ENCODE data around the gene BRPF1. TPM values are rescaled to one million over a fixed set of nuclear protein-coding genes. Genes with fewer than 3 reads are reported as not detected.
A peak's percentile ranks its signal among the peaks of the same experiment; 100 is the strongest.

The BRPF1 gene
- total RNA-seq, 2 experiments from 2014 or later, result 23.3 to 25.9 TPM

DNA sequence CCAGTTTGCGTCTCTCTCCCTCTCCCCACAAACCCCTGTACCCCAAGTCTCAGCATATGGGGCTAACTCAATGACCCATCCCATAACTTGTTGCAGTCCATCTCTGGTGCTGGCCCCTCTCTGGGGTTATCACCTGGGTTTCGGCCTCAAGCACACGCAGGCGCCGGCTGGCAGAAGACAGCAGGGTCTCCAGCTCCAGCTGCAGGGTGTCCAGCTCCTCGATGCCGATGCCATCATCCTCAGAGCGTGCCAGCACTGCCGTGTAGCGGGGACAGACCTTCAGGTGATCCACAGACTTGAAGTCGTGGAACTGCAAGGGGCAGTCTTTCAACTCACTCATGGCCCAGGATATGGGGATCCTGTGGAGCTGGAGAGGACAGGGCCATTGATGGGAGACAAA is 59.6 kb downstream of the BRPF1 start:
- peak overlapping the region; percentile 99 for H3K4me3 Mint-ChIP-seq
- CTCF ChIA-PET, result interaction anchor here (0.6 to 2.2 kb wide), 6 partner anchors 11 to 64 kb away, joined by 4 to 11 read pairs (median 5); partner anchors contain the start of genes CAMK1 and OGG1
- H3K27me3 Mint-ChIP-seq, result no peaks in the 10 kb centered on the region
- peak overlapping the region; percentile 100 for H3K27ac Mint-ChIP-seq
- peaks cover 75% of the 10 kb centered on the region for H3K4me1 Mint-ChIP-seq
- DNase-seq (no peak), ATAC-seq (no peak)
- intact Hi-C loops (cut with DNase I, micrococcal nuclease), result loop anchor here (5.0 kb wide), 3 partner anchors 101 to 1851 kb away; partner anchors contain the start of genes JAGN1 (in 1 of the 2), SETD5 (in 1 of the 2) and VGLL4 (in 1 of the 2)
- H3K9me3 Mint-ChIP-seq (ENCODE audit: low read depth), result no peaks in the 10 kb centered on the region
- H3K36me3 Mint-ChIP-seq (ENCODE audit: low read depth), result peaks cover 71% of the 10 kb centered on the region
- POLR2A ChIA-PET, result interaction anchor here (1.0 kb wide), 2 partner anchors 13 kb away, joined by 3 to 4 read pairs; no protein-coding TSS in a partner anchor

DNA sequence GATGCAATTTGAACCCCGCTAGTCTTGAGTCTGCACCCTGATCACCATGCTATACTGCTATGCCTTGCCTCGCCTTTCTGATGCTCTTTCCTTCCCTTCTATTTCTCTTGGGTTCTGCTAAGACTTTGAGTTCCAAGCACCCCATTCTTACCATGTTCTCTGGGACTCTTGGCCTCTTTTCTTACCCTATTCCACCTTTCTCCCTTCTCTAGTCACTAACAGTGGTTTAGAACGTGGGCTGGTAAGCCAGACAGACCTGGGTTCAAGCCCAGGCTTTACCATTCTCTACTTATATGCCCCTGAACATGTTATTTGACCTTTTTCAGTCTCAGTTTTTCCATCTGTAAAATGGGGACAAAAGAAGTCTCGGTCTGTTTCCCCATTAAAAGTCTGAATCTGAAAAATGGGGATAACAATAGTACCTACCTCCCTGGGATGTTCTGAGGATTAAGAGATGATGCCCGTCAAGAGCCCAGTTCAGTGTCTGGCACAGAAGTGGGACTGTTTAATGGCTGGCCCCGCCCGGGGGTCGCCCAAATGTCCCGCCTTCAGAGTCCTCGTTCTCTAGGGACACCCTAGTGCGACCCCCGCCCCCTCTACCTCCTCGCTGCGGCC is 60.4 kb downstream of the BRPF1 start:
- CTCF ChIA-PET, result interaction anchor here (1.2 to 2.2 kb wide), 6 partner anchors 10 to 65 kb away, joined by 5 to 11 read pairs (median 8); partner anchors contain the start of genes BRPF1 and CAMK1
- Mint-ChIP-seq H3K9me3 (ENCODE audit: low read depth) (no peaks in the 10 kb centered on the region), H3K27ac (peak overlapping the region; percentile 100), H3K27me3 (no peaks in the 10 kb centered on the region), H3K4me3 (peak overlapping the region; percentile 99), H3K36me3 (ENCODE audit: low read depth) (peaks cover 67% of the 10 kb centered on the region), H3K4me1 (peaks cover 73% of the 10 kb centered on the region)
- POLR2A ChIA-PET, result interaction anchor here (1.0 to 1.5 kb wide), 7 partner anchors 9 to 395 kb away, joined by 3 to 13 read pairs (median 5); partner anchors contain the start of genes CAMK1 and OGG1
- DNase-seq (no peak), ATAC-seq (no peak)
- intact Hi-C loops (cut with DNase I, micrococcal nuclease), result loop anchor here (1.0 to 5.0 kb wide), 15 partner anchors 14 to 1850 kb away; partner anchors contain the start of genes BRPF1 (in 2 of the 2), JAGN1 (in 2 of the 2), SETD5 (in 2 of the 2) and CRELD1 (in 1 of the 2)

DNA sequence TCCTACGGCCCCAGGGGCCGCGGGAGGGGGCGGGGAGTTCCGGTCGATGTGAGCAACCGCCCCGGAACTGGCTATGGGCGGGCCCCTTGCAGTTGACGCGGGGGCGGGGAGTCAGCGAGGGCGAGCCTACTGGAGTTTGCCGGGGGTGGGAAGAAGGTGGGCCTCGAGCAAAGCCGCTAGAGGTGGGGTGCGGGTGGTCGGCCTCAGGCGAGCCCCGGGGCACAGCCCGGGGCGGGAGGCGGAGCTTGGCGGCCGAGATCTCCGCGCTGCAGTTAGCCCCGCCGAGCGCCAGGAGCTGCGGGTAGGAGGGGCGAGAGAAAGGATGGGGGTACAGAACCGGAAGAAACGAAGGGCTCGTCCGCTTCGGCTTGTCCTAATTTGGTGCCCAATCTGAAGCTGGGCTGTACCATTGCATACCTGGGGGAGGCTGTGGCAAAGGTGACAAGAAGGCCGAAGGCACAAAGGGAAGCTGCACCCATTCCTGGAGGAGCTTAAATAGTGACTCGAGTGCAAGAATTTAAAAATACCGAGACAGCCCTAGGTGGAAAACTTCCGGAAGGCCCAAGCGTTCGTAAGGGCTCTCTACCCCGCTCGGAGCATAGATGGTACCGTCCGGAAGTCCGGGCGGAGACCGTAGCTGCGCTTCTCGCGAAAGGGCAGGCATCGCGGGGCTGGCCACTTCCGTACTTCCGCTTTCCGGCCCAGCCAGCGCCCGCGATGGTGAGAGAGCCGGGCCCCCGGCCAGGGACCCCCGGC is 61.0 kb downstream of the BRPF1 start, which contains the start of the genes ARPC4 and TADA3:
TSS of gene ARPC4 (plus strand) at position 678 of the 756 bp plus-strand sequence. CDS start at position 718, 40 bp downstream.
TSS of gene TADA3 (minus strand) at position 69 of the 756 bp plus-strand sequence. CDS start 1,007 bp downstream, outside the sequence.
- intact Hi-C loops (cut with DNase I, micrococcal nuclease), result loop anchor here (1.0 to 5.0 kb wide), 21 partner anchors 14 to 1850 kb away; partner anchors contain the start of genes BRPF1 (in 2 of the 2), JAGN1 (in 2 of the 2), MTMR14 (in 2 of the 2) and SETD5 (in 2 of the 2)
- CTCF ChIA-PET, result interaction anchor here (0.6 to 2.0 kb wide), 11 partner anchors 11 to 439 kb away, joined by 3 to 11 read pairs (median 5); partner anchors contain the start of gene BRPF1
- H3K9me3 Mint-ChIP-seq (ENCODE audit: low read depth), result no peaks in the 10 kb centered on the region
- H3K27ac Mint-ChIP-seq, result peak within 1 kb of the TSS; percentile 100
- H3K27me3 Mint-ChIP-seq, result no peaks in the 10 kb centered on the region
- ATAC-seq, result peak; percentile 79
- DNase-seq, result peak; percentile 95
- POLR2A ChIA-PET, result interaction anchor here (0.6 to 1.5 kb wide), 11 partner anchors 10 to 430 kb away, joined by 3 to 13 read pairs (median 5); partner anchors contain the start of genes CAMK1, EMC3, OGG1 and THUMPD3
- H3K36me3 Mint-ChIP-seq (ENCODE audit: low read depth), result peaks cover 67% of the 10 kb centered on the region
- peaks cover 73% of the 10 kb centered on the region for H3K4me1 Mint-ChIP-seq
- peak within 1 kb of the TSS; percentile 99 for H3K4me3 Mint-ChIP-seq

DNA sequence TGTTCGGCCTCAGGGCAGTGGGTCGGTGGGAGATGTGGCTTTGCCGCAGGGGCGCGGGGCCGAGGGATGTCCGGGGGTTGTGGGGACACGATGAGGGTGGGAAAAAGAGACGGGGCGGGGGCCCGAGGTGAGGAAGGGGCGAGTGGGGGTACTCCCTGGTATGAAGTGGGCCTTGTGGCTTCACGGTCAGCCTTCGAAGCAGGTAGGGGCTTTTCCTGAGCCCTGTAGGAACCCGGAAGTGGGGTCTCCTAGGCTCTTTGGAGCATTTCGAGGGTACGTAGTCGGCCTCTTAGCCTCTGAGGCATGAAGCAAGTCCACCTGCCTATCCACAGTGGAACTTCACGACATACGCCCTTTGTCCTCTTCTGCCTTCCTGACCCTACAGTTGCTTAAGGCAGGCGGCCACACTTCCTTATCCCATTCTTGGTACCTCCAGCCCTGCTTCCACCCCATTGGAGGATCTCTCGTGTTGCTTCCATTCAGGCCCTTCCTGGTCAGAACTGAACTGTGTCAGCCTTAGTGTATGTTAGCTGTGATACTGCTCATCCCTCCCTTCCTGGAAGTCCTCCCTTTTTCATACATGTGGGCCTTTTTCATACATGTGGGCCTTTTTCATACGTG is 61.7 kb downstream of the BRPF1 start:
- Mint-ChIP-seq H3K27me3 (no peaks in the 10 kb centered on the region), H3K4me1 (peaks cover 70% of the 10 kb centered on the region), H3K9me3 (ENCODE audit: low read depth) (no peaks in the 10 kb centered on the region), H3K36me3 (ENCODE audit: low read depth) (peaks cover 69% of the 10 kb centered on the region), H3K4me3 (peak overlapping the region; percentile 99), H3K27ac (peak overlapping the region; percentile 100)
- ATAC-seq, result peak; percentile 20
- peak; percentile 52 for DNase-seq
- intact Hi-C loops (cut with DNase I, micrococcal nuclease), result loop anchor here (1.0 to 5.0 kb wide), 11 partner anchors 15 to 1849 kb away; partner anchors contain the start of genes CAMK1 (in 1 of the 2), EMC3 (in 1 of the 2), FANCD2 (in 1 of the 2) and JAGN1 (in 1 of the 2)
- ChIA-PET POLR2A (interaction anchor here (0.6 to 1.5 kb wide), 11 partner anchors 11 to 431 kb away, joined by 3 to 13 read pairs (median 5); partner anchors contain the start of genes CAMK1, EMC3, OGG1 and THUMPD3), CTCF (interaction anchor here (0.6 to 2.0 kb wide), 12 partner anchors 11 to 440 kb away, joined by 3 to 11 read pairs (median 4); partner anchors contain the start of gene BRPF1)

DNA sequence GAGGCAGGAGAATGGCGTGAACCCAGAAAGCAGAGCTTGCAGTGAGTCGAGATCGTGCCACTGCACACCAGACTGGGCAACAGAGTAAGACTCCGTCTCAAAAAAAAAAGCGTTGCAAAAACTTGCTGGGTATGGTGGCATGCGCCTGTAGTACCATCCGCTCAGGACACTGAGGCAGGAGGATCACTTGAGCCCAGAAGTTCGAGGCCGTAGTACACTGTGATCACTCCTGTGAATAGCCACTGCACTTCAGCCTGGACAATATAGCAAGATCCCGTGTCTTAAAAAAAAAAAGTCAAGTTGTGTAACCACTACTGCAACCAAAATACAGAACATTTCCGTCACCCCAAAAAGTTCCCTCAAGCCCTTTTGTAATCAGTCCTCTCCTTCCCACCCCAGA is 62.9 kb downstream of the BRPF1 start:
- peaks cover 68% of the 10 kb centered on the region for H3K36me3 Mint-ChIP-seq (ENCODE audit: low read depth)
- peaks cover 62% of the 10 kb centered on the region for H3K4me1 Mint-ChIP-seq
- no peaks in the 10 kb centered on the region for H3K27me3 Mint-ChIP-seq

DNA sequence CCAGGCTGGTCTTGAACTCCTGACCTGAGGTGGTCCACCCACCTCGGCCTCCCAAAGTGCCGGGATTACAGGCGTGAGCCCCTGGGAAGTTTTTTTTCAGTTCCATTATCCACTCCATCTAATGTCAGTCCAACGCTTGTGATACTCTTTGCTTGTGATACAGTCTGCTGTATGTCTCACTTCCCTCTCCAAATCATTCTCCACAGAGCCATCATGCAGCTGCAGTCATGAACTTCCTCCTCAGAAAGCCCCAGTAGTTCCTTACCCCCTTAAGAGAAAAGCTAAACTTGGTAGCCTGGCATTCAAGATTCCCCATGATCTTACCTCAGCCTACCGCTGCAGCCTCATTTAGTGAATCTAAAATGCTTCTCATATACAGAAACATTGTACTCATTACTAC is 63.7 kb downstream of the BRPF1 start:
- H3K27ac Mint-ChIP-seq, result peak overlapping the region; percentile 88
- H3K27me3 Mint-ChIP-seq, result no peaks in the 10 kb centered on the region
- no peak for ATAC-seq
- intact Hi-C loops (cut with DNase I, micrococcal nuclease), result no loop called here
- H3K9me3 Mint-ChIP-seq (ENCODE audit: low read depth), result no peaks in the 10 kb centered on the region
- CTCF ChIA-PET, result no interaction called here
- peak overlapping the region; percentile 63 for H3K4me3 Mint-ChIP-seq
- no peak for DNase-seq
- H3K36me3 Mint-ChIP-seq (ENCODE audit: low read depth), result peaks cover 68% of the 10 kb centered on the region
- H3K4me1 Mint-ChIP-seq, result peaks cover 54% of the 10 kb centered on the region
- POLR2A ChIA-PET, result interaction anchor here (0.7 to 1.5 kb wide), 3 partner anchors 10 to 35 kb away, joined by 3 to 4 read pairs (median 4); no protein-coding TSS in a partner anchor

More for the DNA sequence above, 62.9 kb downstream of the BRPF1 start:
- DNase-seq (no peak), ATAC-seq (no peak)
- ChIA-PET POLR2A (interaction anchor here (1.5 kb wide), 1 partner anchor 17 kb away, joined by 3 read pairs; no protein-coding TSS in a partner anchor), CTCF (interaction anchor here (2.0 kb wide), 1 partner anchor 67 kb away, joined by 11 read pairs; no protein-coding TSS in a partner anchor)
- H3K27ac Mint-ChIP-seq, result peak overlapping the region; percentile 73
- peak overlapping the region; percentile 99 for H3K4me3 Mint-ChIP-seq
- H3K9me3 Mint-ChIP-seq (ENCODE audit: low read depth), result no peaks in the 10 kb centered on the region
- intact Hi-C loops (cut with DNase I, micrococcal nuclease), result loop anchor here (5.0 kb wide), 3 partner anchors 98 to 1848 kb away; partner anchors contain the start of genes JAGN1 (in 1 of the 2), SETD5 (in 1 of the 2) and VGLL4 (in 1 of the 2)

DNA sequence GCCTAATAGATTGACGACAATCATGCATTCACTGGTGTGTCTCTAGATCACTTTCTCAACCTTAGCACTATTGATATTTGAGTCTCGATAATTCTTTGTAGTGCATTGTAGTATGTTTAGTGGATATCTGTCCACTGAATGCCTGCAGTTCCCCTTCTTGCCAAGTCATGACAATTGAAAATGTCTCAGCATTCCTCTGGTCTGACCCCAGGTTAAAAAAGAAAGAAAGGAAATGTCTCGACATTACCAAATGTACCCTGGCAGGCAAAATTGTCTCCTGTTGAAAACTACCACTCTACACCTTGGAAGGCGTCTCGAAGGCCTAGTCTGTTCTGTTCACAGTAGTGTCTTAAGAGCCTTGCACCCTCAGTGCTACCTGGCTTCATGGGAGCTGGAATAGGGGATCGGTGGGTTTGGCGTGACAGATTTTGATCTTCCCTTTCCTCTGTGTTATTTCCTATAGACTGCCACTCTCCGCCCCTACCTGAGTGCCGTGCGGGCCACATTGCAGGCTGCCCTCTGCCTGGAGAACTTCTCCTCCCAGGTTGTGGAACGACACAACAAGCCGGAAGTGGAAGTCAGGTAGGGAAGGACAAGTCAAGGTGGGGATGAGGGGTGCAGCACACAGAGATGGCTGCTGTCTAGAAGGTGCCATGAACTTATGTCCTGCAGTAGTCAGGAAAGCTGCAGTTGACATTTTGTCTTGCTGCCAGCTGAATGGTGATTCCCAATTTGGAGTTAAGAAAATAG is 65.8 kb downstream of the BRPF1 start:
- H3K36me3 Mint-ChIP-seq (ENCODE audit: low read depth), result peaks cover 67% of the 10 kb centered on the region
- DNase-seq (no peak), ATAC-seq (no peak)
- H3K4me3 Mint-ChIP-seq, result no peak overlapping the region
- peaks cover 38% of the 10 kb centered on the region for H3K4me1 Mint-ChIP-seq
- intact Hi-C loops (cut with DNase I, micrococcal nuclease), result no loop called here
- peak overlapping the region; percentile 19 for H3K27ac Mint-ChIP-seq
- ChIA-PET POLR2A (no interaction called here), CTCF (no interaction called here)
- no peaks in the 10 kb centered on the region for H3K27me3 Mint-ChIP-seq
- H3K9me3 Mint-ChIP-seq (ENCODE audit: low read depth), result no peaks in the 10 kb centered on the region

Other genes with a start within 250 kb of the BRPF1 start
- not detected for gene LHFPL4, start 177.9 kb upstream of the BRPF1 start, total RNA-seq
- gene MTMR14, start 82.2 kb upstream of the BRPF1 start, total RNA-seq, result 10 to 100 TPM; 26.6 to 34.4 TPM
- under 1 TPM; 0.14 to 0.30 TPM for gene CPNE9, start 27.9 kb upstream of the BRPF1 start, total RNA-seq
- gene OGG1, start 18.2 kb downstream of the BRPF1 start, total RNA-seq, result 10 to 100 TPM; 36.4 to 61.6 TPM
- gene CAMK1, start 38.2 kb downstream of the BRPF1 start, total RNA-seq, result 10 to 100 TPM; 48.4 to 53.1 TPM
- gene TADA3, start 60.7 kb downstream of the BRPF1 start, total RNA-seq, result 10 to 100 TPM; 80.7 to 96.4 TPM
- 100 to 1,000 TPM; 164 to 231 TPM for gene ARPC4, start 61.3 kb downstream of the BRPF1 start, total RNA-seq
- 10 to 100 TPM; 47.5 to 49.8 TPM for gene TTLL3, start 78.5 kb downstream of the BRPF1 start, total RNA-seq
- gene RPUSD3, start 112.3 kb downstream of the BRPF1 start, total RNA-seq, result 10 to 100 TPM; 79.2 to 81.5 TPM
- gene CIDEC, start 148.5 kb downstream of the BRPF1 start, total RNA-seq, result not detected
- gene JAGN1, start 158.9 kb downstream of the BRPF1 start, total RNA-seq, result 10 to 100 TPM; 27.1 to 33.0 TPM
- gene IL17RE, start 171.1 kb downstream of the BRPF1 start, total RNA-seq, result 1 to 10 TPM; 2.3 to 3.1 TPM
- gene IL17RC, start 185.4 kb downstream of the BRPF1 start, total RNA-seq, result under 1 TPM; 0.25 to 0.50 TPM
- 10 to 100 TPM; 12.6 to 14.7 TPM for gene CRELD1, start 202.1 kb downstream of the BRPF1 start, total RNA-seq
- 1 to 10 TPM; 8.1 to 9.7 TPM for gene PRRT3, start 220.7 kb downstream of the BRPF1 start, total RNA-seq